ENCODE measurements around the gene FBXO36. TPM values are rescaled to one million over a fixed set of nuclear protein-coding genes. Genes with fewer than 3 reads are reported as not detected.

Gene FBXO36
- total RNA-seq, 1 donor from 2014 or later: 3.5 TPM

GRCh38 chr2:229969921-229970320 is 47.6 kb downstream of the FBXO36 start:
- H3K27me3 ChIP-seq (ENCODE audit: control insufficient read depth, insufficient read depth, low read length): no peaks in the 10 kb centered on the region
- no peak overlapping the region for H3K4me3 ChIP-seq (ENCODE audit: low read depth, low read length)
- H3K36me3 ChIP-seq (ENCODE audit: control insufficient read depth, insufficient read depth, low read length): no peaks in the 10 kb centered on the region
- no peak for DNase-seq (ENCODE audit: low read depth)
- no peak for TF ChIP-seq CTCF (IDR thresholded peaks at IDR 0.05; ENCODE audit: insufficient read depth, low read length, poor library complexity, severe bottlenecking)

GRCh38 chr2:229970406-229970805 is 48.1 kb downstream of the FBXO36 start:
- DNase-seq (ENCODE audit: low read depth): no peak
- no peaks in the 10 kb centered on the region for H3K27me3 ChIP-seq (ENCODE audit: control insufficient read depth, insufficient read depth, low read length)
- H3K36me3 ChIP-seq (ENCODE audit: control insufficient read depth, insufficient read depth, low read length): no peaks in the 10 kb centered on the region
- TF ChIP-seq CTCF (IDR thresholded peaks at IDR 0.05; ENCODE audit: insufficient read depth, low read length, poor library complexity, severe bottlenecking): no peak
- H3K4me3 ChIP-seq (ENCODE audit: low read depth, low read length): no peak overlapping the region

- no peaks in the 10 kb centered on the region for H3K36me3 ChIP-seq (ENCODE audit: control insufficient read depth, insufficient read depth, low read length)
- TF ChIP-seq CTCF (IDR thresholded peaks at IDR 0.05; ENCODE audit: insufficient read depth, low read length, poor library complexity, severe bottlenecking): no peak
- no peaks in the 10 kb centered on the region for H3K27me3 ChIP-seq (ENCODE audit: control insufficient read depth, insufficient read depth, low read length)
- no peak for DNase-seq (ENCODE audit: low read depth)
- no peak overlapping the region for H3K4me3 ChIP-seq (ENCODE audit: low read depth, low read length)
These were observed 49.0 kb downstream of the FBXO36 start for GRCh38 chr2:229971298-229971790.

- no peak for DNase-seq (ENCODE audit: low read depth)
- no peaks in the 10 kb centered on the region for H3K27me3 ChIP-seq (ENCODE audit: control insufficient read depth, insufficient read depth, low read length)
- no peak overlapping the region for H3K4me3 ChIP-seq (ENCODE audit: low read depth, low read length)
- no peak for TF ChIP-seq CTCF (IDR thresholded peaks at IDR 0.05; ENCODE audit: insufficient read depth, low read length, poor library complexity, severe bottlenecking)
- H3K36me3 ChIP-seq (ENCODE audit: control insufficient read depth, insufficient read depth, low read length): no peaks in the 10 kb centered on the region
These were observed 52.0 kb downstream of the FBXO36 start for GRCh38 chr2:229974266-229974665.

GRCh38 chr2:229980431-229981184 is 58.3 kb downstream of the FBXO36 start:
- no peak for DNase-seq (ENCODE audit: low read depth)
- no peaks in the 10 kb centered on the region for H3K27me3 ChIP-seq (ENCODE audit: control insufficient read depth, insufficient read depth, low read length)
- H3K36me3 ChIP-seq (ENCODE audit: control insufficient read depth, insufficient read depth, low read length): no peaks in the 10 kb centered on the region
- TF ChIP-seq CTCF (IDR thresholded peaks at IDR 0.05; ENCODE audit: insufficient read depth, low read length, poor library complexity, severe bottlenecking): no peak
- H3K4me3 ChIP-seq (ENCODE audit: low read depth, low read length): no peak overlapping the region

- Histone ChIP-seq H3K4me3 (ENCODE audit: low read depth, low read length) (no peak overlapping the region), H3K27me3 (ENCODE audit: control insufficient read depth, insufficient read depth, low read length) (no peaks in the 10 kb centered on the region), H3K36me3 (ENCODE audit: control insufficient read depth, insufficient read depth, low read length) (no peaks in the 10 kb centered on the region)
- no peak for DNase-seq (ENCODE audit: low read depth)
- no peak for TF ChIP-seq CTCF (IDR thresholded peaks at IDR 0.05; ENCODE audit: insufficient read depth, low read length, poor library complexity, severe bottlenecking)
These were observed 70.9 kb downstream of the FBXO36 start for GRCh38 chr2:229993236-229993635.

All from kidney epithelial cell (primary cell).